HG03139 (cell line): ENCODE measurements around the gene RHOH.
A peak's percentile ranks its signal among the peaks of the same experiment; 100 is the strongest.
"Not testable (repeated sequence)": the region's sequence is repeated elsewhere in the genome, so short reads cannot be mapped to it uniquely, and the experiment has no call there.

ENCODE experiments used
- ATAC-seq: cut with Tn5 transposase; IDR thresholded peaks from one replicate; pipeline ENCODE4 v1.9.1; 2021; ENCODE audit not compliant: unreplicated experiment

RHOH gene, protein sequence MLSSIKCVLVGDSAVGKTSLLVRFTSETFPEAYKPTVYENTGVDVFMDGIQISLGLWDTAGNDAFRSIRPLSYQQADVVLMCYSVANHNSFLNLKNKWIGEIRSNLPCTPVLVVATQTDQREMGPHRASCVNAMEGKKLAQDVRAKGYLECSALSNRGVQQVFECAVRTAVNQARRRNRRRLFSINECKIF

GRCh38 chr4:40196724-40197281 is at the start of gene RHOH:
RHOH (plus strand) TSS chr4:40197031; CDS start chr4:40243387, 46,356 bp downstream.
- no peak for ATAC-seq

DNA sequence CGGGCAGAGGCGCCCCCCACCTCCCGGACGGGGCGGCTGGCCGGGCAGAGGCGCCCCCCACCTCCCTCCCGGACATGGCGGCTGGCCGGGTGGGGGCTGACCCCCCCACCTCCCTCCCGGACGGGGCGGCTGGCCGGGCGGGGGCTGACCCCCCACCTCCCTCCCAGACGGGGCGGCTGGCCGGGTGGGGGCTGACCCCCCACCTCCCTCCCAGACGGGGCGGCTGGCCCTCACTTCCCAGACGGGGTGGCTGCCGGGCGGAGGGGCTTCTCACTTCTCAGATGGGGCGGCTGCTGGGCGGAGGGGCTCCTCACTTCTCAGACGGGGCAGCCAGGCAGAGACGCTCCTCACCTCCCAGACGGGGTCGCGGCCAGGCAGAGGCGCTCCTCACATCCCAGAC is 49.3 kb upstream of the RHOH start:
- not testable (repeated sequence) for ATAC-seq

DNA sequence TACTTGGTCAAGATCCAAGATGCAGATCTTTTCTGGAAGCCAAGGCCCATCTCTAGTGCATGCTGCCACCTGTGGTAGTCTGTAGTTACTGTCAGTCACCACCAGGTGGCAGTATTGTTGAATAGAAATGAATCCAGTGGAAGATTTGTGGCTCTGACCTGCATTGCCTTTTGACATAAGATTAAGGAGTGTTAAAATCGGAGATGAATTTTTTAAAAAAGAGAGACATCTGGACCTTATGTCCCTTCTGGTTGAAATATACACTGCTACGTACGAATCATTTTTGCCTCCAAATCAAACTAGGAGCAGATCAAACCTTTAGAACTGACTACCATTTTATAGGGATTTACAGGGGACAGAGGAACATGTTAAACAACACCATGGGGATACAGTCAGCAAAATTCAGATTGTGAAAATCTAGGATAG is 46.9 kb upstream of the RHOH start:
- ATAC-seq: peak; percentile 56

DNA sequence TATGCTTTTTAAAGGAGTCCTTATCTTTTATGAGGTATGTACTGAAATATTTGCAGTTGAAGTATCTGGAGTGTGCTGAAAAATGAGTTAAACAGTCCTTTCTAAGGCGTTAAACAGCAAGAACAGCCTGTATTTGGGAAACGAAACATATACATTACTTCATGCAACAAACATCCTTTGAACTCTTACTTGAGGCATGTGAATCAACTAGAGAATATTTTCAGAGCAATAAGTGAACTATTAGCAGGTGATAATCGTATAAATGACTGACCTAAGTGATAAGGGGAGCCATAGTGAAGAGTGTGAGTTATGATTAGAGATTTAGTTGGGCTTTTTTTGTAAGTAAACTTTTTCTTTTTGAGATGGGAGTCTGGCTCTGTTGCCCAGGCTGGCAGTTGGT is 45.9 kb upstream of the RHOH start:
- ATAC-seq: no peak

DNA sequence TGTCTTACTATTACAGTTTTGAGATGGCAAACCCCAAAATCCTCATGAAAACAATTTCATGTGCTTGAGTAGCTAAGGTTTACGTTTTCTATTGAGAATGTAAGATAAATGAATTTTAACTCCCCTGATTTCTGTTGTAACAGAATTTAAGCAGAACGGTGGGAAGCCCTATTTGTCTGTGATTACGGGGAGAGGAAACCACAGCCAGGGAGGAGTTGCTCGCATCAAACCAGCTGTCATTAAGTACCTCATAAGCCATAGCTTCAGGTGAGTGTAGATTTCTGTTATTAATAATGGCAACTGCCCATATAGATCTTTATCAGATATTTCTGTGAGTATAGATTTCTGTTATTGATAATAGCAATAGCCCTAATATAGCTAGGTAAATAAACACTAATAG is 44.2 kb upstream of the RHOH start:
- no peak for ATAC-seq

- no peak for ATAC-seq
These were observed 39.4 kb upstream of the RHOH start for GRCh38 chr4:40157436-40157835.

- ATAC-seq: no peak
These were observed 36.6 kb upstream of the RHOH start for GRCh38 chr4:40160258-40160657.

DNA sequence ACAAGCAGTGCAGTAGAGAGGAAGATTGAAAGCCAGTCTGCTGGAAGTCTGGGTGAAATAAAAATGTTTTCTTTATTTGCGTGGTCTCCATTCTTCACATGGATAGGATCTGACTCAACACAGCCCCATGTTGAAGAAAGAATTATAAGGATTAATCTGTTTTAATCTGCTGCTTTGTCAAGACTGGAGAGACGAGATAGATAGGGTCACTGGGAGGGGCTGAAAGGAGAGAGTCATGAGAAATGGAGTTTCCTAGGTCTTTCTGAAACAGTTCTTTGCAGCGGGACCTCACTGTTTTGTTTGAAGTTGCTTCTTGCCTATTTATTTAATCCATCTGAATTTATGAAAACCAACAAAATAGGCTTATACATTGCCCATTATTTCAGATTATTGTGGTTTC is 32.4 kb upstream of the RHOH start:
- no peak for ATAC-seq

- ATAC-seq: no peak
These were observed 30.9 kb upstream of the RHOH start for GRCh38 chr4:40165916-40166315.

DNA sequence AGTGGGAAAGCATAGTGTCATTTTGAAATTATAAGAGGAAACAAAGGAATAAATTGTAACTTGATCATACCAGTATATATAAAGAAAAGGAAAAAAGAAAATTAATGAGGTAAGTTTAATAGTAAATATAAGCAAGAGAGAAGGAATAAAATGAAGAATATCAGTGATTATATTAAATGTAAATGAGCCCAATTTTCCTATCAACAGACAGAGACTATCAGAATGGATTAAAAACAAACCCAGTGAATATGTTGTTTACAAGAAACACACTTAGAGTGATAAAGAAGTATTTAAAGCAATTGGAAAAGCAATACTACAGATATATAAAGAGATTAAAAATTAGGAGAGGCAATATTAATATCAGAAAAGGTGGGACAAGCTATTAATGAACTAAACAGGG is 28.8 kb upstream of the RHOH start:
- no peak for ATAC-seq

GRCh38 chr4:40170588-40170987 is 26.2 kb upstream of the RHOH start:
- ATAC-seq: peak; percentile 56

DNA sequence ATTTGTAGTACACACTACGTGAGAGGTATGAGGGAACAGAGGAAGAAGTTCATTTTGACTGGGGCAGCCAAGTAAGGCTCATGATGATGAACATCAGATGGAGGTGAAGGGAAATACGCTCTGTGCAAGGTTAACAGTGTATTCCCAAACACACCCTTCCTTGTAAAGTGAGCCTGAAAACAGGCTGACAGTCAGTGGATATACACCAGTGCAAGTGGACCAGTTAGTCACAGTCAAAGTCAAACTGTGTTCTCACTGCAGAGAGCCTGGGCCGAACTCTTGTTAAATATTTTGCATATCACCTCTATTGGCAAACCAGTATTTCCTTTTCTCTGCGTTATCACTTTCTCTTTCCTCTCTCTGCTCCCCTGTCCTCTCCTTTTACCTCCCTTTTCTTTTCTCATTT is 23.4 kb upstream of the RHOH start:
- peak; percentile 72 for ATAC-seq

- no peak for ATAC-seq
These were observed 20.2 kb upstream of the RHOH start for GRCh38 chr4:40176602-40177001.

- ATAC-seq: no peak
These were observed 19.2 kb upstream of the RHOH start for GRCh38 chr4:40177591-40177990.

DNA sequence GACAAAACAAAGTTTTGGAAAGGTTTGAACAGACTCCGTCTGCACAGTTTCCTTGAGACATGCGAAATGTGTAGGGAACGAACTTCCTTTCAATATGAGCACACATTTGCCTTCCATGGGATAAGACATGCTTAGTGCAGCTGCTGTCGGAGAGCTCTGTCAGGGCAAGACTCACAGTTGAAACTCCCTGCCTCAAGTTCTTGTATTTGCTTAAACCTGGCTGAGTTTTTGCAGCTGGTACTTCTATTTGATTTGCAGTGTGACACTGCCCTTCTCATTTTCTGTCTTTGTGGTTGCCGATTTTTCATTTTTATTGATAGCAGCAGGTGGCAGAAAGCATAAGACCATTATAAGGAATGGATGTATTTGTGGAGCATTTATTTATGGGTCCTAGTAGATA is 18.2 kb upstream of the RHOH start:
- no peak for ATAC-seq

- ATAC-seq: no peak
These were observed 17.5 kb upstream of the RHOH start for GRCh38 chr4:40179360-40179759.

DNA sequence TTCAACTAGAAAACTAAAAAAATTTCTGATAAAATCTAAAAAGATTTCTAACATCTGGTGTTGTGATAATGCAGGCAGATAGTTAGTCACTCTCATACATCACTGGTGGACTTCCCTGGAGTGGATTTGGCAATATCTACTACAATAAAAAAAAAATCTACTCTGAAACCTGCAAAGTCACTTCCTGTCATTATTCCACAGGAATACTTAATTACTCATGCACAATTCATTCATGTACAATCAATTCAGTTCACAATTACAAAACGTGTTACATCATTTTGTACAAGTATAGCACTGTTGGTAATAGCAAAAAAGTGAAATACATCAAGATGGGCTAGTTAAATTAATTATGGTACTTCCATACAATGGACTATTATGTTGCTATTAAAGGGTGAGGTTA is 16.5 kb upstream of the RHOH start:
- ATAC-seq: no peak

- no peak for ATAC-seq
These were observed 14.8 kb upstream of the RHOH start for GRCh38 chr4:40182001-40182400.

- ATAC-seq: no peak
These were observed 13.9 kb upstream of the RHOH start for GRCh38 chr4:40182954-40183353.

GRCh38 chr4:40183615-40184411 is 13.0 kb upstream of the RHOH start:
- no peak for ATAC-seq

DNA sequence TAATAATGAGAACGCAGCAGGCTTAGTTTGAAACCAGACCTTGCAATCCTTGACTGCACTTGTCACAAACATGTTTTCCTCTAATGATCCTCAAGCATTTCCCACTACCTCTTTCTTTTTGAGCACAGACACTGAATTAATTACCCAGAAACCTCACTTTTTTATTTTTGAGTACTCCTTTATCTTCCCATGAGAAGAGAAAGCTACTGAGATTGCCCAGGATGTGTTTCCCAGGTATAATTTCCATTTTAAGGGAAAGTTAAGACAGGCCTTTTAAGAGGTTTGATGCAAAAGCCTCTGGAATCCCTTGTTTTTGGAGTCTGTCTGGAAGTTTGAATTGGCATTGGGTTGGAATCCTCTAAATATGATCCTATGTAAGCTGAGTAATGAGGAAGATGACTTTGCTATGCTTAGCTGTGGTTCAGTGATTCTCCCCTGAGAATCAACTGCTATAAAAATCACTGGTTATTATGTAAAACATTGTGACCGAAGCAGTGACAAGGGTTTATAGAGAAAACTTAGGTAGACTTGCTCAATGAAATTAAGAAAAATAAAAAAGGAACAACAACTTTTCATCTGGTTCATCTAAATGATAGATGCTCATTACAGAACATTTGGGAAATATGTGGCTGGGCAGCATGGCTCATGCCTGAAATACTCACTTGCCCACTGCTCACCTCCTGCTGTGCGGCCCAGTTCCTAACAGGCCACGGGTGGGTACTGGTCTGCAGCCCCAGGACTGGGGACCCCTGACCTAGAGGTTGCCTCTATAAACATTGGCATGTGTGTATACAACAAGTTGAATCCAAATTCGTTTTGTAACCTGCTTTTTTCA is 10.8 kb upstream of the RHOH start:
- peak; percentile 43 for ATAC-seq

DNA sequence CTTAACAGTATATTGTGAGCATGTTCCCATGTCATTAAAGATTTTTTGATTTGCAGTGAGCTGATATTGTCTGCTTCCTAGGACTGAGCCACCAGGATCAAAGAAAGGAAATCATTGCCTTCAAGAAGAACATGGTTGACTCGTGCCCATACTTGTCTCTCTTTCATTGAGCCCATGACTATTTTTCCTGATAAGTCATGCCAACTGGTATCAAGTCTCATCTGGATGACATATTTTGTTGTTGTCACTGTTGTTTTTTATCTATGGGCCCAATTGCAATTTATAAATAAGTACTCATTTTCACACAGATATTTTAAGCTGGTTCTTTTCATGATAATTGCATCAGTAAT is 10.2 kb upstream of the RHOH start:
- ATAC-seq: no peak
